ENCODE results near the gene ZNF467. TPM values are rescaled to one million over a fixed set of nuclear protein-coding genes. Genes with fewer than 3 reads are reported as not detected.

ZNF467 gene
- total and polyA plus RNA-seq, 2 of the 8 experiments (the other 6 are each of a cell fraction or from before 2014, with no cell fraction given) = 0.50 to 0.51 TPM

- Histone ChIP-seq H2BK12ac (ENCODE audit: low read depth, low read length) (no peak overlapping the region), H3K79me1 (ENCODE audit: low read depth, low read length) (no peaks in the 10 kb centered on the region), H2AK5ac (ENCODE audit: low read depth, low read length) (no peak overlapping the region), H3K4me1 (replicated peaks in 1 of 4; ENCODE audit: control insufficient read depth in 3 of 4, insufficient read depth in 4 of 4, low read length in 3 of 4) (peaks cover 0 to 7% (median 5%) of the 10 kb centered on the region in 4 experiments; a peak in 6 of 7 replicates), H4K5ac (ENCODE audit: insufficient read length, low read depth, low read length) (no peak overlapping the region), H3K27ac (ENCODE audit: low read depth, low read length) (no peak overlapping the region), H2BK5ac (ENCODE audit: low read depth, low read length) (no peak overlapping the region), H2BK20ac (ENCODE audit: low read length) (no peak overlapping the region), H4K8ac (ENCODE audit: extremely low read depth, insufficient read depth, low read length) (no peak overlapping the region), H3K36me3 (ENCODE audit: control insufficient read depth in 2 of 4, insufficient read depth in 4 of 4, low read length in 3 of 4) (no peaks in the 10 kb centered on the region), H3K9ac (replicated peaks in 1 of 4; ENCODE audit: extremely low read depth in 1 of 4, low read depth in 3 of 4, low read length in 3 of 4) (no peak overlapping the region), H3K4ac (replicated peaks; ENCODE audit: insufficient read length, low read depth, low read length) (no peak overlapping the region), H2BK15ac (ENCODE audit: low read length) (no peak overlapping the region), H3K14ac (ENCODE audit: insufficient read length) (no peak overlapping the region), H3K56ac (replicated peaks; ENCODE audit: insufficient read length, low read depth, low read length) (peak overlapping the region; percentile 90), H3K9me3 (ENCODE audit: insufficient read depth in 2 of 2, low read depth in 1 of 2, low read length in 1 of 2) (no peaks in the 10 kb centered on the region), H3K4me3 (ENCODE audit: extremely low read depth in 1 of 4, insufficient read depth in 2 of 4, low read depth in 3 of 4, low read length in 4 of 4) (no peak overlapping the region), H3K4me2 (ENCODE audit: insufficient read depth in 1 of 2, low read depth in 2 of 2, low read length in 2 of 2) (no peak overlapping the region), H4K20me1 (replicated peaks in 1 of 2; ENCODE audit: control insufficient read depth in 1 of 2, insufficient read depth in 2 of 2, low read length in 2 of 2) (peaks cover 0 to 2% of the 10 kb centered on the region in 2 experiments), H3K18ac (ENCODE audit: extremely low read depth, low read length) (no peak overlapping the region), H4K91ac (replicated peaks; ENCODE audit: insufficient read length, low read length) (no peak overlapping the region), H2BK120ac (replicated peaks; ENCODE audit: low read depth, low read length) (no peak overlapping the region), H2AFZ (ENCODE audit: low read length) (no peak overlapping the region), H3K27me3 (replicated peaks in 1 of 4; ENCODE audit: control insufficient read depth in 3 of 4, extremely low read depth in 1 of 4, insufficient read depth in 3 of 4, low read length in 3 of 4) (no peaks in the 10 kb centered on the region), H3K23ac (ENCODE audit: insufficient read length) (no peak overlapping the region), H3K23me2 (ENCODE audit: low read depth, low read length) (peaks cover 9% of the 10 kb centered on the region; the same call in 1 of the 2 replicates), H3K79me2 (ENCODE audit: control insufficient read depth in 1 of 2, insufficient read depth in 2 of 2, low read length in 2 of 2) (no peaks in the 10 kb centered on the region)
- ChIA-PET POLR2A (ENCODE audit: partially characterized antibody) (interaction anchor here (0.9 kb wide), 1 partner anchor 115 kb away, joined by 3 read pairs; no protein-coding TSS in a partner anchor), CTCF (ENCODE audit: partially characterized antibody) (interaction anchor here (0.6 to 10.3 kb wide), 18 partner anchors 11 to 613 kb away, joined by 3 to 107 read pairs (median 6); no protein-coding TSS in a partner anchor)
- DNase-seq (ENCODE audit: low read depth in 1 of 2, low spot score in 2 of 2) (no peak), FAIRE-seq (no peak)
- WGBS, 2 experiments (ENCODE audit: extremely low coverage in 1 of 2, insufficient coverage in 1 of 2, insufficient read length in 1 of 2, insufficient replicate concordance in 2 of 2, low coverage in 1 of 2, low lambda C conversion rate in 2 of 2, missing lambda C conversion rate in 1 of 2) = 77% methylated on average over 2 of the region's 2 CpGs; no CpG with 5 or more reads in 1 of the 2 experiments
- TF ChIP-seq TEAD4 (IDR thresholded peaks at IDR 0.05; ENCODE audit: low read depth, low read length) = no peak
- TF ChIP-seq RBBP5 (IDR thresholded peaks at IDR 0.05; ENCODE audit: borderline replicate concordance, low read depth, low read length) = no peak
- no peak for TF ChIP-seq PHF8 (conservative IDR thresholded peaks at IDR 0.05; ENCODE audit: low read depth, low read length)
- no peak for TF ChIP-seq JUND (IDR thresholded peaks at IDR 0.05; ENCODE audit: low read length)
- TF ChIP-seq EGR1 (IDR thresholded peaks at IDR 0.05; ENCODE audit: borderline replicate concordance, low read depth, low read length) = no peak
- no peak for TF ChIP-seq CBX5 (IDR thresholded peaks at IDR 0.05; ENCODE audit: low read depth, low read length)
- TF ChIP-seq TAF7 (optimal IDR thresholded peaks at IDR 0.05; ENCODE audit: borderline replicate concordance, low read depth, low read length) = no peak
- no peak for TF ChIP-seq SP4 (IDR thresholded peaks at IDR 0.05; ENCODE audit: low read length)
- TF ChIP-seq POU5F1 (IDR thresholded peaks at IDR 0.05; ENCODE audit: low read depth, low read length) = no peak
- no peak for TF ChIP-seq GTF2F1 (IDR thresholded peaks at IDR 0.05; ENCODE audit: borderline replicate concordance, low read depth, low read length)
- no peak for TF ChIP-seq RFX5 (IDR thresholded peaks at IDR 0.05; ENCODE audit: borderline replicate concordance, low read depth, low read length)
- no peak for TF ChIP-seq USF2 (IDR thresholded peaks at IDR 0.05; ENCODE audit: low read length)
Measured at GRCh38 chr7:149801002-149801566, 27.7 kb upstream of the ZNF467 start.

Measured in H1 (cell line).